ENCODE data around the gene UBE2E1. TPM values are rescaled to one million over a fixed set of nuclear protein-coding genes. Genes with fewer than 3 reads are reported as not detected.

The UBE2E1 gene
- total and polyA plus RNA-seq, 2 of the 4 experiments (the other 2 are of a cell fraction) = 54.1 to 91.6 TPM

- TF ChIP-seq SMC3 (IDR thresholded peaks at IDR 0.05; ENCODE audit: low read depth, low read length) (no peak), MAFK (IDR thresholded peaks at IDR 0.05; ENCODE audit: low read depth, low read length) (no peak), BHLHE40 (IDR thresholded peaks at IDR 0.05; ENCODE audit: low read depth, low read length) (no peak), CEBPB (IDR thresholded peaks at IDR 0.05; ENCODE audit: low read depth, low read length) (no peak), ELK1 (IDR thresholded peaks at IDR 0.05; ENCODE audit: borderline replicate concordance, low read depth, low read length) (no peak), CHD1 (IDR thresholded peaks at IDR 0.05; ENCODE audit: low read depth, low read length) (no peak), MXI1 (IDR thresholded peaks at IDR 0.05; ENCODE audit: borderline replicate concordance, low read depth, low read length) (no peak), RAD21 (IDR thresholded peaks at IDR 0.05; ENCODE audit: low read length) (no peak), USF2 (IDR thresholded peaks at IDR 0.05; ENCODE audit: low read depth, low read length) (no peak), CTCF (conservative IDR thresholded peaks at IDR 0.05; ENCODE audit: low read depth, low read length) (no peak), MAZ (IDR thresholded peaks at IDR 0.05; ENCODE audit: borderline replicate concordance, low read depth, low read length) (no peak), NFE2L2 (IDR thresholded peaks at IDR 0.05; ENCODE audit: low read depth, low read length) (no peak), POLR2A (IDR thresholded peaks at IDR 0.05; ENCODE audit: low read depth, low read length) (no peak), RCOR1 (IDR thresholded peaks at IDR 0.05; ENCODE audit: insufficient replicate concordance, low read length) (no peak), FOS (IDR thresholded peaks at IDR 0.05; ENCODE audit: low read depth, low read length) (no peak), RFX5 (IDR thresholded peaks at IDR 0.05; ENCODE audit: low read depth, low read length) (no peak)
Observed at GRCh38 chr3:23785882-23786281, 19.9 kb upstream of the UBE2E1 start.

More at GRCh38 chr3:23785882-23786281, 19.9 kb upstream of the UBE2E1 start:
- H3K27me3 ChIP-seq (ENCODE audit: control insufficient read depth, insufficient read depth, low read length) = peaks cover 16% of the 10 kb centered on the region
- H3K27ac ChIP-seq (ENCODE audit: insufficient read depth, low read length) = no peak overlapping the region
- H4K8ac ChIP-seq (ENCODE audit: low read depth in 2 of 2, low read length in 2 of 2) = no peak overlapping the region
- ChIA-PET CTCF (interaction anchor here (0.6 to 0.7 kb wide), 2 partner anchors 45 to 70 kb away, joined by 3 read pairs; no protein-coding TSS in a partner anchor), POLR2A (ENCODE audit: unreplicated experiment) (interaction anchor here (0.7 kb wide), 1 partner anchor 391 kb away, joined by 3 read pairs; no protein-coding TSS in a partner anchor)
- H4K5ac ChIP-seq (ENCODE audit: low read depth, low read length) = no peak overlapping the region
- H3K18ac ChIP-seq (ENCODE audit: low read depth, low read length) = no peak overlapping the region
- no peaks in the 10 kb centered on the region for H4K20me1 ChIP-seq (ENCODE audit: insufficient read depth, low read length)
- no peak overlapping the region for H2AFZ ChIP-seq (replicated peaks; ENCODE audit: low read length, poor library complexity)
- no peak overlapping the region for H2BK15ac ChIP-seq (ENCODE audit: low read depth, low read length)
- H3K36me3 ChIP-seq (ENCODE audit: control insufficient read depth, insufficient read depth, low read length) = no peaks in the 10 kb centered on the region
- intact Hi-C loops (cut with micrococcal nuclease) (no loop called here), dilution Hi-C loops (cut with HindIII; ENCODE audit: low sequenced_read_pairs, unreplicated experiment) (no loop called here), in situ Hi-C loops (cut with MboI; ENCODE audit: low sequenced_read_pairs) (no loop called here)
- no peak overlapping the region for H2BK120ac ChIP-seq (ENCODE audit: low read depth, low read length)
- DNase-seq (no peak), ATAC-seq (ENCODE audit: low read depth) (no peak)
- no peak overlapping the region for H3K23ac ChIP-seq (ENCODE audit: low read depth, low read length)
- H3K4me2 ChIP-seq (ENCODE audit: low read depth, low read length) = no peak overlapping the region
- no TSS peak for BruUV-seq (replicated peaks)
- H3K4me3 ChIP-seq (ENCODE audit: insufficient read depth, low read depth, low read length) = no peak overlapping the region
- H3K79me1 ChIP-seq (ENCODE audit: low read depth in 1 of 2, low read length in 2 of 2) = no peaks in the 10 kb centered on the region
- H3K4ac ChIP-seq (ENCODE audit: low read depth, low read length) = no peak overlapping the region
- H3K4me1 ChIP-seq (ENCODE audit: control insufficient read depth, insufficient read depth, low read length) = no peaks in the 10 kb centered on the region
- WGBS, 2 experiments (ENCODE audit: extremely low coverage in 2 of 2, insufficient read length in 1 of 2) = no CpG with 5 or more reads among the region's 2 CpGs
- H2BK5ac ChIP-seq (ENCODE audit: low read depth, low read length, poor library complexity, severe bottlenecking) = no peak overlapping the region
- no peak overlapping the region for H2AK9ac ChIP-seq (replicated peaks; ENCODE audit: low read depth, low read length, poor library complexity)
- H3K9me3 ChIP-seq (ENCODE audit: control insufficient read depth, insufficient read depth, low read length) = peaks cover 2% of the 10 kb centered on the region; the same call in 1 of the 2 replicates
- H3K9me1 ChIP-seq (ENCODE audit: insufficient read depth, low read length) = no peaks in the 10 kb centered on the region
- H3K56ac ChIP-seq (ENCODE audit: extremely low read depth, insufficient read depth, low read length) = no peak overlapping the region
- H4K91ac ChIP-seq (ENCODE audit: insufficient read depth, low read depth, low read length) = no peak overlapping the region
- H2AK5ac ChIP-seq (ENCODE audit: low read depth, low read length) = no peak overlapping the region
- no peak overlapping the region for H2BK20ac ChIP-seq (ENCODE audit: low read depth, low read length)
- H3K9ac ChIP-seq (ENCODE audit: low read depth, low read length) = no peak overlapping the region
- H3K14ac ChIP-seq (replicated peaks; ENCODE audit: low read depth, low read length) = no peak overlapping the region
